ENCODE data around the gene MIF. TPM values are rescaled to one million over a fixed set of nuclear protein-coding genes. Genes with fewer than 3 reads are reported as not detected.

Gene MIF
- total RNA-seq, 2 donors from 2014 or later = 152 to 157 TPM

DNA sequence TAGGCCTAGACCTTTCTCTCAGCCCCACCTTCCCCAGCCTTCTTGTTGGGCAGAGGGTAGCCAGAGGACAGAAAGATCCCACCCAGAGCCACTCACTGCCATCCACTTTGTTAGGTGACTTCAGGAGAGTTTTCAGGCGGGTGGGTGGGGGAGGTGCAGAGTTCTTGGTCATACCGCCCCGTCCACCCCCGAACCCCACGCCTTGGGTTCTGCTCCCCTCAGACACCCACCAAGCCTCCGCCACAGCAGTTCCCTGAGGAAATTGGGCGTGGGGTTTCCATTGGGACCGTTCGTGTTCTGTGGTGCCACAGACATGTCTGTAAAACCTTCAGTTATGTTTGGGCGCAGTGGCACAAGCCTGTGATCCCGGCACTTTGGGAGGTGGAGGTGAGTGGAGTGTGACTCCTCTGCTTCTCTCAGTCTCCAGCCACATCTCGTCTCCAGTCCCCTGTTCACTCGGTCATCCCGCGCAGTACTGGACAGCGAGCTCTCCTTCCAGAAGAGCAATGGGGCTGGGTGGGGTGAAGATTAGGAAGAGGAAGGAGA is 1.5 kb downstream of the MIF start:
- no peaks in the 10 kb centered on the region for H3K27me3 ChIP-seq (replicated peaks; ENCODE audit: insufficient read depth)
- no peaks in the 10 kb centered on the region for H3K9me3 ChIP-seq
- peaks cover 3% of the 10 kb centered on the region for H3K36me3 ChIP-seq
- peak overlapping the region; percentile 94 for H3K4me3 ChIP-seq
- TF ChIP-seq, protein P1, sequence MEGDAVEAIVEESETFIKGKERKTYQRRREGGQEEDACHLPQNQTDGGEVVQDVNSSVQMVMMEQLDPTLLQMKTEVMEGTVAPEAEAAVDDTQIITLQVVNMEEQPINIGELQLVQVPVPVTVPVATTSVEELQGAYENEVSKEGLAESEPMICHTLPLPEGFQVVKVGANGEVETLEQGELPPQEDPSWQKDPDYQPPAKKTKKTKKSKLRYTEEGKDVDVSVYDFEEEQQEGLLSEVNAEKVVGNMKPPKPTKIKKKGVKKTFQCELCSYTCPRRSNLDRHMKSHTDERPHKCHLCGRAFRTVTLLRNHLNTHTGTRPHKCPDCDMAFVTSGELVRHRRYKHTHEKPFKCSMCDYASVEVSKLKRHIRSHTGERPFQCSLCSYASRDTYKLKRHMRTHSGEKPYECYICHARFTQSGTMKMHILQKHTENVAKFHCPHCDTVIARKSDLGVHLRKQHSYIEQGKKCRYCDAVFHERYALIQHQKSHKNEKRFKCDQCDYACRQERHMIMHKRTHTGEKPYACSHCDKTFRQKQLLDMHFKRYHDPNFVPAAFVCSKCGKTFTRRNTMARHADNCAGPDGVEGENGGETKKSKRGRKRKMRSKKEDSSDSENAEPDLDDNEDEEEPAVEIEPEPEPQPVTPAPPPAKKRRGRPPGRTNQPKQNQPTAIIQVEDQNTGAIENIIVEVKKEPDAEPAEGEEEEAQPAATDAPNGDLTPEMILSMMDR (IDR thresholded peaks at IDR 0.05) = no peak
- H3K4me1 ChIP-seq (ENCODE audit: control insufficient read depth in 1 of 2, low read depth in 2 of 2) = peaks cover 6 to 19% of the 10 kb centered on the region in 2 donors
- DNase-seq (ENCODE audit: low spot score) (no peak), ATAC-seq (ENCODE audit: insufficient number of reproducible peaks, low FRiP score, low read depth) (no peak)
- H3K27ac ChIP-seq = peak overlapping the region in 1 of 2 donors; percentile 96

DNA sequence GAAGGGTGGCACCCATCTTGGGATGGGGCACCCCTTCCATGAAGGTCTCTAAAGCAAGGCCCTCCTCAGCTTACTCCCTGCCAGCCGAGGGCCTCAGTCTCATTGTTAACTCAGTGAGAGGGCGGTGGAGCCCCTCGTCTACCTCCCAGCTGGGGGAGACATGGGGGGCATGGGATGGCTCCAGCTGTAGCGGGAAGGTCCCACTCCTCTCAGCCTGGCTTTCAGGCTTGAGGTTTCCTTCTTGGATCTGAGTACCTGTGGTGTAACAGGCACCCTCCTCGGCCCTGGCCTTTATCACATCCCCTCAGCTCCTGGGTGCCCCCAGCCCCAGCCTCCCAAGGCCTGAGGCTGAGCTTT is 2.0 kb downstream of the MIF start:
- Histone ChIP-seq H3K27ac (no peak overlapping the region), H3K4me1 (ENCODE audit: control insufficient read depth in 1 of 2, low read depth in 2 of 2) (peaks cover 6 to 19% of the 10 kb centered on the region in 2 donors), H3K36me3 (peaks cover 3% of the 10 kb centered on the region), H3K4me3 (no peak overlapping the region), H3K27me3 (replicated peaks; ENCODE audit: insufficient read depth) (no peaks in the 10 kb centered on the region), H3K9me3 (no peaks in the 10 kb centered on the region)
- TF ChIP-seq, protein P1 (IDR thresholded peaks at IDR 0.05) = no peak
- ATAC-seq (ENCODE audit: insufficient number of reproducible peaks, low FRiP score, low read depth) (no peak), DNase-seq (ENCODE audit: low spot score) (no peak)

DNA sequence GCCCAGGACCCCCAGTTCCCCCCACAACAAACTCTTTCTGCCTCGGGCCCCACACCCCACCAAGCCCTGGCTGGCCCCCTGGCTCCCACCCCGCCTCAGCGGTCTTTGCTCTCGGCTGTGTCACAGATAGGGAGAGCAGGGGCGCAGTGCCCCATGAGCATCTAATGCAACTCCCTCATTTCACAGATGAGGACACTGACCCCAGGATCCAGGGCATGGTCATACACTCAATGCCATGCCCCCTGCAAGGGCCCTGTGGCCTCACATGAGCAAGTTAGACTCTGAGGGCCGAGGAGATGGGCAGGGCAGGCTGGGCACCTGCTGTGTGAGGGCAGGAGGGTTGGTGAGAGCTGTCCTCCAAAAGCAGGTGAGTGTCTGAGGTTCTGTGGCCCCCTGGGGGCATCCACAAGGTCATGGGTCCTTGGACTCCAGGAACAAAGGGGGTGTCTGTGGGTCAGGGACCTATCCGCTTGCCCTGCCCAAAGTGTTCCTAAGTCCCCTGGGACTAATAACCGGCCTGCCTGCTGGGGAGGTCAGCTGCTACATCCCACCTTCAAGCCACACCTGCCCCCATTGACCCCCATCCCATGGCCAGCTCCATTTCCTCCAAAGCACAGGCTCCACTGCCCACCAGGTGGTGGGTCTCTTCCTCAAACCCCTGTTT is 2.5 kb downstream of the MIF start:
- no peaks in the 10 kb centered on the region for H3K9me3 ChIP-seq
- no peak for ATAC-seq (ENCODE audit: insufficient number of reproducible peaks, low FRiP score, low read depth)
- no peaks in the 10 kb centered on the region for H3K27me3 ChIP-seq (replicated peaks; ENCODE audit: insufficient read depth)
- TF ChIP-seq, protein P1 (IDR thresholded peaks at IDR 0.05) = no peak
- peaks cover 6 to 19% of the 10 kb centered on the region in 2 donors for H3K4me1 ChIP-seq (ENCODE audit: control insufficient read depth in 1 of 2, low read depth in 2 of 2)
- no peak overlapping the region for H3K27ac ChIP-seq
- DNase-seq (ENCODE audit: low spot score) = no peak
- H3K4me3 ChIP-seq = no peak overlapping the region
- H3K36me3 ChIP-seq = peaks cover 3% of the 10 kb centered on the region

DNA sequence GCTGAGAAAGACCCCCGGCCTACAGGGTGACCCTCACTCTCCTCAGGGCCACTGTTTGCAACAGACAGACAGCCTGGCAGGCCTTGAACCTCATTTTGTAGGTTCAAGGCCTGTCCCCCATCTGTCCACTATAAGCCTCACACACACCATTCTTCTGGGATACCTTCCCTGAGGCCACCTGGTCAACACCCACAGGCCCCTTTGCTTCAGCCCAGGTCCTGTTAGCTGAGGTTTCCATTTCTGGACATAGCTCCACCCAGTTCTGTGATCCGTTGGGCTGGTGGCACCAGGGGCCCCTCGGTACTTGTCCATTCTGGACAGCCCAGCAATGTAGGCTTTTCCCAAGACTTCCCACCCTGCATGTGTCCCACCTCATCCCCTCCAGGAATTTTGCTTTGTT is 3.1 kb downstream of the MIF start:
- H3K27ac ChIP-seq = no peak overlapping the region
- TF ChIP-seq, protein P1 (IDR thresholded peaks at IDR 0.05) = no peak
- DNase-seq (ENCODE audit: low spot score) = no peak
- no peaks in the 10 kb centered on the region for H3K27me3 ChIP-seq (replicated peaks; ENCODE audit: insufficient read depth)
- peaks cover 3% of the 10 kb centered on the region for H3K36me3 ChIP-seq
- peaks cover 6 to 19% of the 10 kb centered on the region in 2 donors for H3K4me1 ChIP-seq (ENCODE audit: control insufficient read depth in 1 of 2, low read depth in 2 of 2)
- ATAC-seq (ENCODE audit: insufficient number of reproducible peaks, low FRiP score, low read depth) = no peak
- no peak overlapping the region for H3K4me3 ChIP-seq
- no peaks in the 10 kb centered on the region for H3K9me3 ChIP-seq

DNA sequence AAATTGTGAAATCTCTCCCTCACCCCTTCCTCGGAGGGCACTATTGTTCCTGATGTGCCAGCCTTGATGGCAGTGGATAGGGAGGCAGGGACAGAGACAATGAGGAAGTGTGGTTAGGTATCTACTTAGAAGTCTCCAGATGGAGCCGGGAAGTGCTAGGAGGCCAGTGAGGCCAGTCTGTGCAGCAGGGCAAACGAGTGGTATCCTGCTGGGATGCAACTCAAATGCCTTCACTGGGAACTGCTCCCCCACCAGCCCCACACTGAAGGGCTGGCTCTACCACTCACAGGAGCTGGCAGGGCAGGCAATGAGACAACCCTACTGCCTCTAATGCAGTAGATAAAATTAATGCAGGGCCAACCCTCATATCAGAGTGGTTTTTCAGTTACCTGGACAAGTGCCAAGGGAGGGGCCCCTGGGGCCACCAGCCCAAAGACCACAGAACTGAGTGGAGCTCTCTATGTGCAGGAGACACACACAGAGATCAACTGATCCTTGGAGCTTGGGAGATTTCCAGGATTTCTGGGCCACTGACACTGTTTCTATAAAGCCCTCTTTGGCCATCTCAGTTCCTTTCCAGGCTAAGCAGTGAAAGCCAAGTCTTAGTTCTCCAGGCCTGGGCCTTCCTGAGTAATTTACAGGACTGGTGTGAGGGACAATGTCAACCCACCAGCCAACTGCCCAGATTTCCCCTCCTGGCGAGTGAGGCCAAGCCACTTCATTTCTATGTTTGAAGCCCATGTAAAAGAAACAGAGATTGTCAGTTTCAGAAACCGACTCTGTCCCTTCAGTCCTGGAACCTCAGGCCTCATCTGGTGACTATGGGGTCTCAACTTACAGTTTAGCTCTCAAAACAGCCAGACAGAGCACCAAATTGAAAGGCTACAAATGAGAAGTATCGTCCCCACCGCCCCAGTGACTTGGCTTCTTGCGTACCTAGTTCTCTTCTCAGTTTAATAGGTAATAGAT is 4.1 kb downstream of the MIF start:
- no peak overlapping the region for H3K27ac ChIP-seq
- ATAC-seq (ENCODE audit: insufficient number of reproducible peaks, low FRiP score, low read depth) = no peak

More for the DNA sequence above, 4.1 kb downstream of the MIF start:
- Histone ChIP-seq H3K36me3 (peaks cover 3% of the 10 kb centered on the region), H3K4me1 (ENCODE audit: control insufficient read depth in 1 of 2, low read depth in 2 of 2) (peaks cover 6 to 19% of the 10 kb centered on the region in 2 donors), H3K27me3 (replicated peaks; ENCODE audit: insufficient read depth) (no peaks in the 10 kb centered on the region), H3K4me3 (no peak overlapping the region), H3K9me3 (no peaks in the 10 kb centered on the region)
- DNase-seq (ENCODE audit: low spot score) = no peak
- TF ChIP-seq, protein P1 (IDR thresholded peaks at IDR 0.05) = no peak
